Fibroblast of peridontal ligament (primary cell): ENCODE measurements around the gene KRTAP5-1.
A peak's percentile ranks its signal among the peaks of the same experiment; 100 is the strongest.

Source experiments
- DNase-seq: peaks from one replicate; pipeline ENCODE4 v3.0.0-alpha.2; 2010; ENCODE audit errors: extremely low read depth

The KRTAP5-1 gene

DNA sequence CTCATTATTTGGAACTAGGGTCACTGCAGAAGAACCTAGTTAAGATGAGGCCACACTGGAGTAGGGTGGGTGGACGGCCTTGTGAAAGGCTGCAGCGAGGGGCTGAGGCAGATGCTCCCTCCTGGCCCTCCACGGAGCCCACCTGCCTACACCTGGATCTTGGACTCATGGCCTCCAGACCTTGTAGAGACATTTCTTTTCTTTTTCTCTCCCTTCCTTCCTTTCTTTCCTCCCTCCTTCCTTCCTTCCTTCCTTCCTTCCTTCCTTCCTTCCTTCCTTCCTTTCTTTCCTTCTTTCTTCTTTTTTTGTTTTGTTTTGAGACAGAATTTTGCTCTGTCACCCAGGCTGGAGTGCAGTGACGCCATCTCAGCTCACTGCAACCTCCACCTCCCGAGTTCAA is 39.7 kb downstream of the KRTAP5-1 start:
- no peak for DNase-seq

DNA sequence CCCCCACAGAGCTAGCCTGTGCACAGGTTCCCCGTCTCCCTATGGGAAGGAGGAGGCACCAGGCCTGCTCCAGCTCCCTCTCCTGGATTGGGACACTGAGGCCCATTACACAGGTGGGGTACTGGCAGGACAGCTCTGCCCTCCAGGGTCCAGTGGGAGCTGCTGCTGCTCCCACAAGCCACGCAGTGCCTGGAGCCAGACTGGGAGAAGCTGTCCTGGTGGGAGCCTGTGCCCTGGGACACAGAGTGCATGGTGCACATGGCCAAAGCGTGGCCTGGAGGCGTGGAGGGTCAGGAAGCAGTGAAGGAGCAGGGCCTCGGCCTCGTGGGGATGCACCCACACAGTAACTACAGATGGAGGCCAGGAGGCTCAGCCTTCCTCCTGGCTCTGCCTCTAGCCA is 40.5 kb downstream of the KRTAP5-1 start:
- DNase-seq: no peak

GRCh38 chr11:1543606-1544263 is 41.3 kb downstream of the KRTAP5-1 start:
- DNase-seq: no peak

DNA sequence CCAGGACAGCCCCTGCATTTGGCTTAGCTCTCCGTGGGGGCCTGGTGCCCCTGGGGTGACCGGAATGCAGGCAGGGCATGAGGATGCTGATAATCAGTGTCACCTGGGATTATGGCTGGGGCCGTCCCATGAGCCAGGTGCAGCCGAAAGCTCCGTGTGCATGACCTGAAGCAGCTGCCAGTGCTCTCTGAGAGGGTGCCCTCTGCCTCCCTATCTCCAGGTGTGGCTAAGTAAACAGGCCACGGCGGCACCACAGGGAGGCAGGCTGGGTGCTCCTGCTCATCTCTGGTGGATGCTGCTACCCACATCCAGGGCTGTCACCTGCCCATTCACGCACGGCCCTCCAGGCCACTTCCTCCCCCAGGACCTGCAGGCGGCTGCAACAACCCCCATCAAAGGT is 42.8 kb downstream of the KRTAP5-1 start:
- DNase-seq: no peak

DNA sequence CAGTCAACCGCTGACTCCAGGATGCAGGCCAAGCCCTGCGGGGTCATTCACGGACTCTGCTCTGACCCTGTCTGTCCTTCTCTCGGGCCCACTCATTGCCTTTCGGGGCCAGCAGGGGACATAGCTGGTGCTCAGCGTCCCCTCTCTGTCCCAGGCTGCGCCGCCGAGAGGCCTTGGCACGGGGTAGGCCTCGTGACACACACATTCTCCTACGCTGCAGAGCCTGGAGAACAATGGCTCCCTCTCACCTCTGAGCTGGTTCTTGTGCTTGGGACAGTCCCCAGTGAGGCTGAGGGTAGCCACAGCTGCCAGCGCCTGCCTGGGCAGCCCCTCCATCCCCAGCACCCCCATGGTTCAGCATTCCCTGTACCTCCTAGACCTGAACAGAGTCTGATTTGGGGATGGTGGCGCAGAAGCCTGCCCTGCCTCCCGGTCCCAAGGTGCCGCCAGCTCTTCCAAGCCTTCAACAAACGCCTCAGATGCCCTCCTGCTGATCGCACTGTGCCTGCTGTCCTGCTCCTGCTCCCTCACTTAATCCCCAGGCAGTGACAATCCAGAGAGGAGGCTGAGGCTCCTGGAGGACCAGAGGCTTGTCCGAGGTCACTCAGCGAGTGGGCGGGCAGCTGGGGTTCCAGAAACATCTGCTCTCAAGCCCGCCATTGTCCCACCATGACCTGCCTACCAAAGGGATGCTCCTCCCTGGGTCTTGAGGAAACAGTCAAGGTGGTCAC is 43.4 kb downstream of the KRTAP5-1 start:
- DNase-seq: no peak

DNA sequence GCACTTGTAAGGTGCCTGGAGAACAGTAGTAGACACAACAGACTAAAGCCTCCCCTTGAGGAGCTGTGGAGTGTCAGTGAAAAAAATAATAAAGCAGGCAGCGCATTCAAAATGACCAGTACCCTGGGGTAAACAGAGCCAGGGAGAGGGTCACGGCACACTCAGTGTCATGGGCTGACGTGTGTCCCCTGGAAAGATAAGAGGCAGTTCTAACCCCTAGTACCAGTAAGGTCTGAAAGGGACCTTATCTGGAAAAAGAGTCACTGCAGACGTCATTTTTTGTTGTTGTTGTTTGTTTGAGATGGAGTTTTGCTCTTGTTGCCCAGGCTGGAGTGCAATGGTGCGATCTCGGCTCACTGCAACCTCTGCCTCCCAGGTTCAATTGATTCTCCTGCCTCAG is 45.0 kb downstream of the KRTAP5-1 start:
- no peak for DNase-seq

DNA sequence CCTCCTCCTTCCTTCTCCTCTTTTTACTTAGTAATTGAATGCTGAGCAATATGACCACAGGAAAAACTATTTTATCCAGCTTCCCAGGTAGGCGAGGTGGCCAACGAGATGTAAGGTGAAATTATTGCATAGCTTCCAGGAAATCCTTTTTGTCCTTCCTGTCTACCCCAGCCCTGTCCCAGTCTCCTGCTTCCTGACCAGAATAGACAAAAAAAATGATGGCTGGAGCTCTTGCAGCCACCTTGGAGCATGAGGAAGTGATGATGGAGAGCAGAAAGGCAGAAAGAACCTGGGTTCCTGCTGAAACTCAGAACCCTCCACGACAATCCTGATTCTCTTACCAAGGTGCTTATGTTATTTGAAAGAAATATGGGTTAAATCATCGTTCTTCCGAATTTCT is 46.9 kb downstream of the KRTAP5-1 start:
- DNase-seq: no peak

DNA sequence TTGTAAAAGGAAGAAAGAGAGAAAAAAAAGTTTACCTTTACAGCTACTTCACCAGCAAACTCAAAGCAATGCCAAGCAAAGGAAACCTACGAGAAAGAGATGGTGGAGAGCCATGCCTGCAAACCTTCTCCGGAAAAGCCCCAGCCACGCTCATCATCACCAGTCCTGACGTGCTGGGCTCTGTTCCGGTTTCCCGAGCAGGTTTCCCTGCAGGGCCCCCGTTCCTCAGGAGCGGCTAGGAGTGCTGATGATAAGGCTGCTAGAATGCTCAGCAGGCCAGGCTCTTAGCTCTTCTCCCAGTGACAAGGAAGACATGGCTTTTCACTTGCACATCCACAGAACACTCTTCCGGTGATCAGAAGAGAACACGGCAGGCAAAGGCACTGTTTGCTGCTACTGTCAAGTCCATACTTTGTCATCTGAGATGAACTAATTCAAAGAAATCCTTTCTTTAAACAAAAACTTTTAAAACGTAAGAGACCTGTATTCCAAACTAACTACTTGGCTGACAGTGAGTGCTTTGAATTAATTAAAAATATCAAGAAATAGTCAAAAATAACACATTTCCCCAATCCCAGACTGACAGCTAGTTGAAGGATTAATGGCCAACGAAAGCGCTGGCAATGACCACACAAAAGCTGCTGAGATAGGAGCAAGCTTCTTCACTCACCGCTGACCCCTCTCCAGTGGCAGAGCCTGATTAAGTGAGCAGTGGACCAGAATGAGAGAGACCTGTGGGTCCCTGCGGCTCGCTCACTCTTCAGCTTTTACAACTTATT is 48.8 kb downstream of the KRTAP5-1 start:
- DNase-seq: no peak

DNA sequence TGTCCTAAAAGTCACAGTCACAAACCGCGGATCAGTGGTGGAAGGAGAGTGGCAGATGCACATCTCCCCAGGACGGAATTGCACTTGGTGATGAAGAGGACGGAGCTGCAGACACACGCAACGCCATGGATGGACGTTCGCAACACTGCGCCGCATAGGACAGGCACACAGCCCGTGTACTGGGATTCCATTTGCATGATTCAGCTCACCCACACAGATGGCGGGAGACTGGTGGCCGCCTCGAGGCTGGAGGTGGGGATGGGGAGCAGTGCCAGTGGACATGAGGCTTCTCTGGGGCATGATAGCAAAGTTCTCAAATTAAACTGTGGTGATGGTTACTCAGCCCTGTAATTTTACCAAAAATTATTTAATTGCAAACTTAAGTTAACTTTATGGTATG is 50.4 kb downstream of the KRTAP5-1 start:
- DNase-seq: peak; percentile 25
